ES-I3 (cell line): Measurements from ENCODE around the gene MYOG.
A peak's percentile ranks its signal among the peaks of the same experiment; 100 is the strongest.

Experiments used
- H3K36me3 ChIP-seq: 2 replicates; pipeline ENCODE4 v1.6.1; 2013; ENCODE audit warnings: mild to moderate bottlenecking, low read length, control low read depth, moderate library complexity; ENCODE audit not compliant: insufficient read depth
- H3K4me1 ChIP-seq: 2 replicates; pipeline ENCODE4 v1.6.1; 2013; ENCODE audit warnings: mild to moderate bottlenecking, control low read depth, low read length; ENCODE audit not compliant: insufficient read depth
- H3K9ac ChIP-seq: 2 replicates; pipeline ENCODE4 v1.6.1; 2013; ENCODE audit warnings: low read depth, mild to moderate bottlenecking, low read length, moderate library complexity
- H3K9me3 ChIP-seq: 2 replicates; pipeline ENCODE4 v1.6.1; 2013; ENCODE audit warnings: mild to moderate bottlenecking, low read length, moderate library complexity; ENCODE audit not compliant: control insufficient read depth, insufficient read depth

The MYOG gene

GRCh38 chr1:203124011-203124410, 38.2 kb upstream of the MYOG start:
- Histone ChIP-seq H3K4me1 (peaks cover 13% of the 10 kb centered on the region), H3K9ac (no peak overlapping the region), H3K36me3 (no peaks in the 10 kb centered on the region), H3K9me3 (no peaks in the 10 kb centered on the region)

- peaks cover 13% of the 10 kb centered on the region for H3K4me1 ChIP-seq
- no peak overlapping the region for H3K9ac ChIP-seq
Measured at GRCh38 chr1:203122159-203122558, 36.3 kb upstream of the MYOG start.

GRCh38 chr1:203121186-203122015, 35.6 kb upstream of the MYOG start:
- H3K9ac ChIP-seq = no peak overlapping the region
- H3K9me3 ChIP-seq = no peaks in the 10 kb centered on the region
- peaks cover 9% of the 10 kb centered on the region for H3K4me1 ChIP-seq
- H3K36me3 ChIP-seq = no peaks in the 10 kb centered on the region

More at GRCh38 chr1:203122159-203122558, 36.3 kb upstream of the MYOG start:
- no peaks in the 10 kb centered on the region for H3K9me3 ChIP-seq
- no peaks in the 10 kb centered on the region for H3K36me3 ChIP-seq

GRCh38 chr1:203120325-203121153, 34.7 kb upstream of the MYOG start:
- Histone ChIP-seq H3K36me3 (no peaks in the 10 kb centered on the region), H3K9me3 (no peaks in the 10 kb centered on the region), H3K9ac (no peak overlapping the region), H3K4me1 (0 out of 2 replicates have a peak, but pooled peaks cover 1% of the 10 kb centered on the region)

GRCh38 chr1:203117611-203118575, 32.1 kb upstream of the MYOG start:
- H3K36me3 ChIP-seq = no peaks in the 10 kb centered on the region
- H3K9me3 ChIP-seq = no peaks in the 10 kb centered on the region
- peak overlapping the region; percentile 31; the same call in 1 of the 2 replicates for H3K9ac ChIP-seq
- H3K4me1 ChIP-seq = no peaks in the 10 kb centered on the region

GRCh38 chr1:203116091-203116820, 30.4 kb upstream of the MYOG start:
- no peak overlapping the region for H3K9ac ChIP-seq
- H3K36me3 ChIP-seq = no peaks in the 10 kb centered on the region
- no peaks in the 10 kb centered on the region for H3K4me1 ChIP-seq
- H3K9me3 ChIP-seq = no peaks in the 10 kb centered on the region

GRCh38 chr1:203114202-203114601, 28.4 kb upstream of the MYOG start:
- Histone ChIP-seq H3K9ac (no peak overlapping the region), H3K4me1 (no peaks in the 10 kb centered on the region), H3K9me3 (no peaks in the 10 kb centered on the region), H3K36me3 (no peaks in the 10 kb centered on the region)

GRCh38 chr1:203113308-203113707, 27.5 kb upstream of the MYOG start:
- Histone ChIP-seq H3K9me3 (no peaks in the 10 kb centered on the region), H3K9ac (no peak overlapping the region), H3K36me3 (no peaks in the 10 kb centered on the region), H3K4me1 (no peaks in the 10 kb centered on the region)

GRCh38 chr1:203112475-203112874, 26.7 kb upstream of the MYOG start:
- Histone ChIP-seq H3K4me1 (no peaks in the 10 kb centered on the region), H3K36me3 (no peaks in the 10 kb centered on the region), H3K9ac (no peak overlapping the region), H3K9me3 (no peaks in the 10 kb centered on the region)

GRCh38 chr1:203104789-203105390, 19.1 kb upstream of the MYOG start:
- Histone ChIP-seq H3K4me1 (no peaks in the 10 kb centered on the region), H3K9me3 (peaks cover 4% of the 10 kb centered on the region; the same call in 1 of the 2 replicates), H3K9ac (no peak overlapping the region), H3K36me3 (no peaks in the 10 kb centered on the region)

- Histone ChIP-seq H3K36me3 (no peaks in the 10 kb centered on the region), H3K9me3 (peaks cover 4% of the 10 kb centered on the region; the same call in 1 of the 2 replicates), H3K9ac (no peak overlapping the region), H3K4me1 (no peaks in the 10 kb centered on the region)
Measured at GRCh38 chr1:203103829-203104495, 18.1 kb upstream of the MYOG start.

- peaks cover 4% of the 10 kb centered on the region; the same call in 1 of the 2 replicates for H3K9me3 ChIP-seq
Measured at GRCh38 chr1:203103216-203103615, 17.4 kb upstream of the MYOG start.

More at GRCh38 chr1:203103216-203103615, 17.4 kb upstream of the MYOG start:
- H3K36me3 ChIP-seq = no peaks in the 10 kb centered on the region
- no peak overlapping the region for H3K9ac ChIP-seq
- H3K4me1 ChIP-seq = no peaks in the 10 kb centered on the region
